H1 (cell line): ENCODE measurements around the gene COL4A1. TPM values are rescaled to one million over a fixed set of nuclear protein-coding genes. Genes with fewer than 3 reads are reported as not detected.

Experiments
- CTCF ChIA-PET: fragments of 300-600 bp; sonication (Branson Sonifier 250); formaldehyde crosslinking; loops from one replicate; lab custom pipeline; 2021; ENCODE audit not compliant: partially characterized antibody; lab: Charles Lee
- POLR2A ChIA-PET: fragments of 300-600 bp; sonication (Branson Sonifier 250); formaldehyde crosslinking; loops from one replicate; lab custom pipeline; 2021; ENCODE audit warnings: inconsistent platforms; ENCODE audit not compliant: partially characterized antibody; lab: Charles Lee
- DNase-seq, 2 experiments: peaks; one replicate each; pipeline versions ENCODE4 v3.0.0 to v3.0.0-alpha.2; 2010 to 2022; ENCODE audit warnings: low spot score in 2 of 2, low read depth in 1 of 2, mixed read lengths in 1 of 2
- FAIRE-seq: peaks from 2 replicates; lab custom pipeline; 2011; peaks lifted over from hg19 to GRCh38; lab: Jason Lieb, UNC
- H2AFZ ChIP-seq: 2 replicates; pipeline ENCODE4 v1.8.1; 2012; ENCODE audit warnings: low read length, inconsistent platforms
- H2AK5ac ChIP-seq: 2 replicates; pipeline ENCODE4 v1.6.1; 2013; ENCODE audit warnings: low read depth, low read length
- H2BK120ac ChIP-seq: replicated peaks from 2 replicates; pipeline ENCODE3; 2013; ENCODE audit warnings: low read depth, low read length, inconsistent platforms
- H2BK12ac ChIP-seq: 2 replicates; pipeline ENCODE4 v1.6.1; 2013; ENCODE audit warnings: low read depth, low read length
- H2BK15ac ChIP-seq: 2 replicates; pipeline ENCODE4 v1.6.1; 2013; ENCODE audit warnings: low read length
- H2BK20ac ChIP-seq: 2 replicates; pipeline ENCODE4 v1.6.1; 2013; ENCODE audit warnings: low read length
- H2BK5ac ChIP-seq: 2 replicates; pipeline ENCODE4 v1.6.1; 2013; ENCODE audit warnings: low read depth, low read length
- H3K14ac ChIP-seq: 2 replicates; pipeline ENCODE4 v1.6.1; 2013; ENCODE audit warnings: inconsistent platforms; ENCODE audit not compliant: insufficient read length
- H3K18ac ChIP-seq: 2 replicates; pipeline ENCODE4 v1.6.1; 2013; ENCODE audit warnings: low read length; ENCODE audit errors: extremely low read depth
- H3K23ac ChIP-seq: 2 replicates; pipeline ENCODE4 v1.6.1; 2013; ENCODE audit warnings: inconsistent platforms; ENCODE audit not compliant: insufficient read length
- H3K23me2 ChIP-seq: 2 replicates; pipeline ENCODE4 v1.6.1; 2013; ENCODE audit warnings: low read depth, low read length
- H3K27ac ChIP-seq: 2 replicates; pipeline ENCODE4 v1.6.1; 2011; ENCODE audit warnings: low read depth, low read length, inconsistent platforms
- H3K27me3 ChIP-seq, 4 experiments: replicated peaks in 1 of 4; 1 replicate in 1 of 4; 2 replicates in 3 of 4; pipeline versions ENCODE4 v1.6.1 to v1.8.1; 2011 to 2013; ENCODE audit warnings: low read length in 3 of 4, mild to moderate bottlenecking in 3 of 4, inconsistent platforms in 2 of 4, mixed read lengths in 2 of 4, moderate library complexity in 1 of 4; ENCODE audit not compliant: control insufficient read depth in 3 of 4, insufficient read depth in 3 of 4; ENCODE audit errors: extremely low read depth in 1 of 4
- H3K36me3 ChIP-seq, 4 experiments: 2 replicates each; pipeline versions ENCODE4 v1.6.1 to v1.8.1; 2011 to 2013; ENCODE audit warnings: mild to moderate bottlenecking in 4 of 4, low read length in 3 of 4, moderate library complexity in 2 of 4, control low read depth in 1 of 4, inconsistent platforms in 1 of 4; ENCODE audit not compliant: insufficient read depth in 4 of 4, control insufficient read depth in 2 of 4
- H3K4ac ChIP-seq: replicated peaks from 2 replicates; pipeline ENCODE3; 2013; ENCODE audit warnings: low read length, low read depth, mixed read lengths, inconsistent platforms; ENCODE audit not compliant: insufficient read length
- H3K4me1 ChIP-seq, 4 experiments: replicated peaks in 1 of 4; 1 replicate in 1 of 4; 2 replicates in 3 of 4; pipeline versions ENCODE4 v1.6.1 to v1.8.1; 2011 to 2013; ENCODE audit warnings: low read length in 3 of 4, inconsistent platforms in 2 of 4, mixed read lengths in 1 of 4; ENCODE audit not compliant: insufficient read depth in 4 of 4, control insufficient read depth in 3 of 4
- H3K4me2 ChIP-seq, 2 experiments: 2 replicates each; pipeline versions ENCODE4 v1.6.1 to v1.8.1; 2011 to 2013; ENCODE audit warnings: low read depth in 2 of 2, low read length in 2 of 2, control low read depth in 1 of 2, inconsistent platforms in 1 of 2, mild to moderate bottlenecking in 1 of 2; ENCODE audit not compliant: insufficient read depth in 1 of 2
- H3K4me3 ChIP-seq, 4 experiments: fragments of 200-600, 300-600 bp in 1 of 4; sonication (generic), shearing (Covaris generic), sonication (Bioruptor Twin) in 1 of 4; 2 replicates each; pipeline versions ENCODE4 v1.5.1 to v1.8.1; 2011 to 2016; ENCODE audit warnings: low read length in 4 of 4, low read depth in 3 of 4, control low read depth in 2 of 4, inconsistent platforms in 2 of 4, mild to moderate bottlenecking in 2 of 4, mixed read lengths in 1 of 4, moderate library complexity in 1 of 4; ENCODE audit not compliant: insufficient read depth in 2 of 4; ENCODE audit errors: extremely low read depth in 1 of 4
- H3K56ac ChIP-seq: replicated peaks from 2 replicates; pipeline ENCODE3; 2013; ENCODE audit warnings: low read depth, mild to moderate bottlenecking, mixed read lengths, low read length, inconsistent platforms; ENCODE audit not compliant: insufficient read length
- H3K79me1 ChIP-seq: 2 replicates; pipeline ENCODE4 v1.6.1; 2013; ENCODE audit warnings: low read depth, low read length, control low read depth
- H3K79me2 ChIP-seq, 2 experiments: 2 replicates each; pipeline versions ENCODE4 v1.6.1 to v1.8.1; 2012 to 2013; ENCODE audit warnings: low read length in 2 of 2, mild to moderate bottlenecking in 2 of 2, inconsistent platforms in 1 of 2; ENCODE audit not compliant: insufficient read depth in 2 of 2, control insufficient read depth in 1 of 2
- H3K9ac ChIP-seq, 4 experiments: replicated peaks in 1 of 4; 1 replicate in 1 of 4; 2 replicates in 3 of 4; pipeline versions ENCODE4 v1.6.1 to v1.8.1; 2011 to 2013; ENCODE audit warnings: low read depth in 3 of 4, low read length in 3 of 4, control low read depth in 2 of 4, mild to moderate bottlenecking in 2 of 4, moderate library complexity in 2 of 4, inconsistent platforms in 1 of 4; ENCODE audit errors: extremely low read depth in 1 of 4
- H3K9me3 ChIP-seq, 2 experiments: 2 replicates each; pipeline versions ENCODE4 v1.6.1 to v1.8.1; 2012 to 2013; ENCODE audit warnings: mild to moderate bottlenecking in 2 of 2, moderate library complexity in 2 of 2, control low read depth in 1 of 2, inconsistent platforms in 1 of 2, low read depth in 1 of 2, low read length in 1 of 2, mixed read lengths in 1 of 2; ENCODE audit not compliant: insufficient read depth in 2 of 2
- H4K20me1 ChIP-seq, 2 experiments: replicated peaks in 1 of 2; 2 replicates each; pipeline versions ENCODE3 to v1.8.1; 2011 to 2013; ENCODE audit warnings: inconsistent platforms in 2 of 2, low read length in 2 of 2, mild to moderate bottlenecking in 1 of 2; ENCODE audit not compliant: insufficient read depth in 2 of 2, control insufficient read depth in 1 of 2
- H4K5ac ChIP-seq: 2 replicates; pipeline ENCODE4 v1.6.1; 2013; ENCODE audit warnings: low read length, low read depth, mixed read lengths, inconsistent platforms; ENCODE audit not compliant: insufficient read length
- H4K8ac ChIP-seq: 2 replicates; pipeline ENCODE4 v1.8.0; 2013; ENCODE audit warnings: mild to moderate bottlenecking, moderate library complexity, low read length, inconsistent platforms; ENCODE audit not compliant: insufficient read depth; ENCODE audit errors: extremely low read depth
- H4K91ac ChIP-seq: replicated peaks from 2 replicates; pipeline ENCODE3; 2013; ENCODE audit warnings: low read length, mixed read lengths, inconsistent platforms; ENCODE audit not compliant: insufficient read length
- BACH1 ChIP-seq: IDR thresholded peaks from 2 replicates; pipeline ENCODE4 v1.6.1; 2012; ENCODE audit warnings: low read length, improper control_type of control experiment
- CEBPB ChIP-seq: IDR thresholded peaks from 2 replicates; pipeline ENCODE4 v1.6.1; 2012; ENCODE audit warnings: low read depth, low read length
- CHD2 ChIP-seq: IDR thresholded peaks from 2 replicates; pipeline ENCODE4 v1.6.1; 2012; ENCODE audit warnings: low read length, improper control_type of control experiment
- EZH2 ChIP-seq: fragments of 200-600 bp; sonication (generic); IDR thresholded peaks from 2 replicates; pipeline ENCODE4 v1.7.1; 2012; ENCODE audit warnings: low read depth, mild to moderate bottlenecking, moderate library complexity, low read length, inconsistent platforms; ENCODE audit not compliant: severe bottlenecking
- HDAC2 ChIP-seq, 2 experiments: fragments of 300-600 bp in 1 of 2; sonication (generic) in 1 of 2; IDR thresholded peaks; 2 replicates each; pipeline ENCODE4 v1.6.1; 2011 to 2012; ENCODE audit warnings: low read depth in 2 of 2, low read length in 2 of 2, mild to moderate bottlenecking in 2 of 2, moderate library complexity in 2 of 2, borderline replicate concordance in 1 of 2, inconsistent platforms in 1 of 2
- NRF1 ChIP-seq: IDR thresholded peaks from 2 replicates; pipeline ENCODE4 v1.6.1; 2011; ENCODE audit warnings: mild to moderate bottlenecking, low read depth, low read length, improper control_type of control experiment
- POU5F1 ChIP-seq: IDR thresholded peaks from 2 replicates; pipeline ENCODE4 v1.6.1; 2011; ENCODE audit warnings: low read depth, mild to moderate bottlenecking, low read length, moderate library complexity
- WGBS, 2 experiments: shearing (Covaris generic) in 1 of 2; methylation state at CpG; one replicate each; pipeline versions ENCODE4 v1.1.6 to v1.1.7; 2013 to 2015; ENCODE audit warnings: low lambda C conversion rate in 2 of 2, mixed read lengths in 2 of 2, inconsistent platforms in 1 of 2, low coverage in 1 of 2, missing lambda C conversion rate in 1 of 2; ENCODE audit not compliant: insufficient replicate concordance in 2 of 2, insufficient coverage in 1 of 2, insufficient read length in 1 of 2; ENCODE audit errors: extremely low coverage in 1 of 2, missing lambda C conversion rate in 1 of 2; 5-methylcytosine and 5-hydroxymethylcytosine counted together
- polyA plus RNA-seq, 7 experiments: library from polyadenylated mRNA; depleted of rRNA in 3 of 7; stranded (reverse) in 5 of 7; unstranded in 2 of 7; fragments of >200 nt in 5 of 7; fragments of 200-250 nt in 2 of 7; gene quantifications; 1 replicate in 5 of 7; 2 replicates in 1 of 7; 4 replicates in 1 of 7; pipeline versions ENCODE4 v1.2.1 to v1.2.3, GENCODE V29; 2011 to 2013; ENCODE audit warnings: missing spikeins in 2 of 7, mixed read lengths in 2 of 7
- total RNA-seq: library from RNA; stranded (reverse); fragmentation: NEBNext Ultra II Directional; extraction: Animal tissue kit (Norgen Biotek cat#: 25700); gene quantifications from 2 replicates; pipeline ENCODE4 v1.2.1, GENCODE V29; 2021

The COL4A1 gene
- total and polyA plus RNA-seq, 2 of the 8 experiments (the other 6 are each of a cell fraction or from before 2014, with no cell fraction given): 30.7 to 82.0 TPM

- Histone ChIP-seq H3K36me3 (peaks cover 0 to 9% (median 2%) of the 10 kb centered on the region in 4 experiments; a peak in 3 of 8 replicates), H3K79me1 (no peaks in the 10 kb centered on the region), H3K4ac (no peak overlapping the region), H4K91ac (no peak overlapping the region), H2BK20ac (no peak overlapping the region), H3K18ac (no peak overlapping the region), H3K4me2 (no peak overlapping the region), H3K14ac (no peak overlapping the region), H3K56ac (no peak overlapping the region), H3K27me3 (no peaks in the 10 kb centered on the region), H2BK5ac (no peak overlapping the region), H2BK120ac (no peak overlapping the region), H4K20me1 (peaks cover 0 to under 1% of the 10 kb centered on the region in 2 experiments), H3K79me2 (no peaks in the 10 kb centered on the region), H3K4me3 (no peak overlapping the region), H2BK15ac (no peak overlapping the region), H2AK5ac (no peak overlapping the region), H3K27ac (no peak overlapping the region), H4K5ac (no peak overlapping the region), H3K9ac (no peak overlapping the region), H2BK12ac (no peak overlapping the region), H3K23me2 (no peaks in the 10 kb centered on the region; the same call in 1 of the 2 replicates), H3K4me1 (no peaks in the 10 kb centered on the region), H3K9me3 (no peaks in the 10 kb centered on the region), H3K23ac (no peak overlapping the region), H2AFZ (no peak overlapping the region), H4K8ac (no peak overlapping the region)
- FAIRE-seq (no peak), DNase-seq (no peak)
- 42% methylated on average over 3 of the region's 4 CpGs; no CpG with 5 or more reads in 1 of the 2 experiments for WGBS, 2 experiments
- ChIA-PET POLR2A (no interaction called here), CTCF (no interaction called here)
- TF ChIP-seq HDAC2 (IDR thresholded peaks at IDR 0.05; ENCODE audit: borderline replicate concordance in 1 of 2, low read depth in 2 of 2, low read length in 2 of 2) (no peak), EZH2 (no peak), BACH1 (no peak), NRF1 (no peak), CHD2 (no peak), POU5F1 (no peak), CEBPB (no peak)
Observed at GRCh38 chr13:110201114-110201513, 105.8 kb downstream of the COL4A1 start.
